ENCODE measurements around the gene ITCH.
"Not testable (repeated sequence)": the region's sequence is repeated elsewhere in the genome, so short reads cannot be mapped to it uniquely, and the experiment has no call there.

Gene ITCH

DNA sequence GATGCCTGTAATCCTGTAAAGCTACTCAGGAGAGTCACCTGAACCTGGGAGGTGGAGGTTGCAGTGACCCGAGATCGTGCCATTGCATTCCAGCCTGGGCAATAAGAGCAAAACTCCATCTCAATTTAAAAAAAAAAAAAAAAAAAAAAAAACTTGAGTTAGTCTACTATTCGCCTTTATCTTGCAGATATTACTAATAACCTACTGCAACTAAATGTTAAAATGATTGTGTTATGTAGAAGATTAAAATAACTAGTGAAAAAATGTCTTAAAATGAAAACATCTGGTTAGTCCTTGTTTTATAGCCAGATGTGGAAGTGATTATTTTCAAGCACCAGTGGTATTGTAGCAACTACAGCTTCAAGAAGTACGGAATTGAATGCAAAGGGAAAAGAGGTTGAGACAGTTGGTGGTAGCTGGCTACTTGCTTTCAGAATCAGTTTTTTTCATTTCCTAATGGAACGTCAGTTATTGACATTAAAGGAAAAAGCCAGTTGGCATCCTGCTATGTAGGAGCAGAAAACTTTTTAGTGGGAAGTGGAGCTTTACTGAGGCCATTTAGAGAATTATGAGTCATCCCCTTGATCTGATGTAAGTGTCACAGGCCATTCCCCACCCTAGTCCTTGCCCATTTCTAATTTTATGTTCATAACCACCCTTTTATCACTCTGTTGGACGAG lies 109.3 kb downstream of the ITCH start:
- no peak for DNase-seq

DNA sequence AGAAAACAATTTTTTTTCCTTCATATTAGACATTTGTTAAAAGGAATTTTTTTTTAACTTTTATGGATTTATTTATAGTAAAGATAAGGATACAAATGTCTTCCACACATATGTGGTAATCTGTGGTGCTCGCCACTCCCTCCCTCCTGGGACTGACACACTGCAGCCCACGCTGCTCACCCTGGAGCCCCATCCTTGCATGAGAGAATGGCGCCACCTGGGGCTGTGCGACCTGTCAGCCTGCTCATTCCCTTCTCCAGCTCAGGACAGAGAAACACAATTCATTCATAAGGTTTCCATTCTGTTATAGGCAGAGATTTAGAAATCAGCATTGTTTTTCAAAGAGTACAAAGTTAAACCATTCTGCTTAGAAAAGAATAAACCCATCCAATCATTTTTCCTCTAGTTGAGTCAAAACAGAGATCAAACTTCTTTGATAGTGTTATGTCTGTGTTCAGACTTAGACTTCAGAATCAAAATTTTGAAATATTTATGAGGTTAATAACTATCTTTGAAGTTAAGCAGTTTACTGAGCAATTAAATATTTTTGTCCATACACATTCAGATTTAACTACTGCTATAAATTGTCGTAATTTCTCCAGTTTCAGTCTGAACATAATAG lies 110.3 kb downstream of the ITCH start:
- peak; percentile 24 for DNase-seq

DNA sequence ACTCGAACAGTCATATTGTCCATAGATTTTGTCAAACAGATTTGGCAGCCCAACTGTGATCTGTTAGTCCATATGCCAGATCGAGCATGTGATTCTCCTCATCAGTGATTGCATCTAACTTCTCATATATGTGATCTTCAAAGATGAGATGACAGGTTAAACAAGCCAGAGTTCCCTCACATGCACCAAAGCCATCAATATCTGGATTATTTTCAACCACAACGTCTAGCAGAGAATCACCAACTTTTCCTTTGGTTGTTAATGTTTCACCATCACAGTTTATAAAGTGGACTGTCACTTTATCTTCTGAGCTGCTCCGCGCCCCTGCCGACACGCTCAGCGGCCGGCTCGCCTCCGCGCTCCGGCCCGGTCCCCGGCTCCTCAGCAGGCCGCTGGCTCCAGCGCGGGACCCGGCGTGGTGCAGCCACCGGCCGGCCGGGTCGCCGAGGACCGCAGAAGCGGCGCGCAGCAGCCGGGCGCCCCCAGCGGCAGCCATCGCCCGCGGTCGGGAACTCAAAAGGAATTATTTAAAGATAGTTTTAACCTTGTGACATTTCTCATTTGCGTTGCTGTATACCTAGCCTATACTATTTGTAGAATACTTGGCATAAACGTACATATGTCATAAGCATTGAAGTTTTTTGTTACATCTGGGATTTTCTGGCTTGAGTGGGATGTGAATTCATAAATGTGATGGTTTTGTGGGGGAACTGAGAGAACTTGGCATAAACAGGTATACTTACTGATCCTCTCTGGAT lies 113.1 kb downstream of the ITCH start:
- DNase-seq = no peak

DNA sequence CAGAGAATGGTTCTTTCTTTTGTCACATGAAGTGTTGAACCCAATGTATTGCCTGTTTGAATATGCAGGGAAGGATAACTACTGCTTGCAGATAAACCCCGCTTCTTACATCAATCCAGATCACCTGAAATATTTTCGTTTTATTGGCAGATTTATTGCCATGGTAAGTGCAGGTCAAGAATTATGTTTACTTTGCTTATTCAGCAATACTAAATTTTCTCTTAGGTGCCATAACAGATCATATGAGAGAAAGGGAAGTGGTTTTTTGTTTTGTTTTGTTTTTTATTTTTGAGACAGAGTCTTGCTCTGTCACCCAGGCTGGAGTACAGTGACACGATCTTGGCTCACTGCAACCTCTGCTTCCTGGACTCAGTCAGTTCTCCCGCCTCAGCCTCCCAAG lies 116.6 kb downstream of the ITCH start:
- no peak for DNase-seq

DNA sequence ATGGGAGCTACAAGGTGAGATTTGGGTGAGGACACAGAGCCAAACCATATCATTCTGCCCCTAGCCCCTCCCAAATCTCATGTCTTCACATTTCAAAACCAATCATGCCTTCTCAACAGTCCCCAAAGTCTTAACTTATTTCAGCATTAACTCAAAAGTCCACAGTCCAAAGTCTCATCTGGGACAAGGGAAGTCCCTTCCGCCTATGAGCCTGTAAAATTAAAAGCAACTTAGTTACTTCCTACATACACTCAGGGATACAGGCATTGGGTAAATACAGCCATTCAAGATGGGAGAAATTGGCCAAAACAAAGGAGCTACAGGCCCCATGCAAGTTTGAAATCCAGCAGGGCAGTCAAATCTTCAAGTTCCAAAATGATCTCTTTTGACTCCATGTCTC lies 119.1 kb downstream of the ITCH start:
- DNase-seq = not testable (repeated sequence)

DNA sequence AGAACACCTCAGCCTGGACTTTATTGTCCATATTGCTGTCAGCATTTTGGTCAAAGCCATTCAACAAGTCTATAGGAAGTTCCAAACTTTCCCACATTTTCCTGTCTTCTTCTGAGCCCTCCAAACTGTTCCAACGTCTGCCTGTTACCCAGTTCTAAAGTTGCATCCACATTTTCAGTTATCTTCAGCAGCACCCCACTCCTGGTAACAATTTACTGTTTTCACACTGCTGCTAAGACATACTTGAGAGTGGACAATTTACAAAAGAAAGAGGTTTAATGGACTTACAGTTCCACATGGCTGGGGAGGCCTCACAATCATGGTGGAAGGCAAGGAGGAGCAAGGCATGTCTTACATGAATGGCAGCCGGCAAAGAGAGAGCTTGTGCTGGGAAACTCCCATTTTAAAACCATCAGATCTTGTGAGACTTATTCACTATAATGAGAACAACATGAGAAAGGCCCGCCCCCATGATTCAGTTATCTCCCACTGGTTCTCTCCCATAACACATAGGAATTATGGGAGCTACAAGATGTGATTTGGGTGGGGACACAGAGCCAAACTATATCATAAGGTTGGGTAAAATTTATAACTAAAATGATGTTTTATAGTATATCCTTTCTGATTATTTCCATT lies 120.6 kb downstream of the ITCH start:
- not testable (repeated sequence) for DNase-seq

DNA sequence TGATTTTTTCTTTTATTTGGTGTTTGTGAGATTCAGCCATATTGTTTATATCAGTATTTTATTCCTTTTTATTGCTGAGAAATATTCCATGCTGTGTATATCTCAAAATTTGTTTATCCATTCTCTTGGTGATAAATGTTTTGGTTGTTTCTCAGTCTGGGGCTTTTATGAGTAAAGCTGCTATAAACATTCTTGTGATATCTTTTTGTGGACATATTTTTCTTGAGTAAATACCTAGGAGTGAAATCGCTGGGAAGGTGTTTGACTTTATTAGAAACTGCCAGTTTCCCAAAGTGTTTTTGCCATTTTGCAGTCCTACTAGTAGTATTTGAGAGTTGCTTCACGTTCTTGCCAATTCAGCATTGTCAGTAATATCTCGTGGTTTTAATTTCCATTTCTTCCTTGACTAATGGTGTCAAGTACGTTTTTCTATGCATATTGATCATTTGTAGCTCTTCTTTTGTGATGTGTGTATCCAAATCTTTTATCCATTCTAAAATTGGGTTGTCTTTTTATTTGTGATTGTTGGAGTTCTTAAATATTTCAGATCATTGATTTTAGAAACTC lies 122.1 kb downstream of the ITCH start:
- no peak for DNase-seq

DNA sequence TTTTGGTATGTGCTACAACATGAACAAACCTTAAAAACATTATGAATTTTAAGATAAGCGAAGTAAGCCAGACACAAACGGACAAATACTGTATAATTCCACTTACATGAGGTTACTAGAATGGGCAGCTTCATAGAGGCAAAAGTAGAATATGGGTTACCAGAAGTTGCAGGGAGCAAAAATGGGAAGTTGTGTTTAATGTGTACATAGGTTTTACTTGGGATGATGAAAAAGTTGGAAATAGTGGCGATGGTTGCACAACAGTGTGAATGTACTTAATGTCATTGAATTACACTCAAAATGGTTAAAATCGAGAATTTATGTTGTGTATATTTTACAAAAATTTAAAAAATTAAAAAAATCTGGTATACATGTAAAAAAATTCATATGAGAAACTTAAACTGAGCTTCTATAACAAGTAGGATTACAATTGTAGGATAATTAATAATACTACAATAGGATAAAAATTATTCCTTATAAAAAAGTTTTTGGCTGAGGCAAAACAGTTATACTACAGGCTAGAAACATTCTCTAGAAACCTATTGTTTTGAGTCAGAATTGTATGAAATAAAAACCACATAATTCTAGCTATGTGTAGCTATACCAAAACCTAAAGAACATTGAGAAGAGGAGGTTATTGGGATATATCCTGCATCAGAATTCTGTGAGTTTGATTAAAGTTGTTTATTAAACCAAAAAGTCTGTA lies 128.3 kb downstream of the ITCH start:
- DNase-seq = no peak

DNA sequence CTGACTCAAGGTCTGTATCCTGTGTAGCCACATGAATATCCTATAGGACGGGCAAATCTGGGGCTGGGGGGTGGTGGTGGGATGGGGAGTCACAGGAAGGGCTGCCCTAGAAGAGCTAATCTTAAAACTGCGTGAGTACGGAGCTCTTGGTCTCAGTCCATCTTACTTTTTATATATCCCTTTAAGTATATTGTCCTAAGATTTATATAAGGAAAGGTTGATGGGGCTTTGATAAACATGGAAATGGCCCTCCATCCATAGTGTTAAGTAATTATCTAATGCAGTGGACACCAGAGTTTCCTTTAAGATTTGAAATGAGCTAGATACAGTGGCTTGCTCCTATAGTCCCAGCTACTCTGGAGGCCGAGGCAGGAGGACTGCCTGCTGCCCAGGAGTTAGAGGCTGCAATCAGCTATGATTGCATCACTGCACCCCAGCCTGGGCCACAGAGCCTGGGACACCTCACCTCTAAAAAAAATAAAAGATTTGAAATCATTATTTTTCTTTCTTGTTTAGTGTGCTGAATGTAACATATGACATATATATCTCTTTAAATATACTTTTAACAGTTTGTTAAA lies 128.9 kb downstream of the ITCH start:
- DNase-seq = no peak

DNA sequence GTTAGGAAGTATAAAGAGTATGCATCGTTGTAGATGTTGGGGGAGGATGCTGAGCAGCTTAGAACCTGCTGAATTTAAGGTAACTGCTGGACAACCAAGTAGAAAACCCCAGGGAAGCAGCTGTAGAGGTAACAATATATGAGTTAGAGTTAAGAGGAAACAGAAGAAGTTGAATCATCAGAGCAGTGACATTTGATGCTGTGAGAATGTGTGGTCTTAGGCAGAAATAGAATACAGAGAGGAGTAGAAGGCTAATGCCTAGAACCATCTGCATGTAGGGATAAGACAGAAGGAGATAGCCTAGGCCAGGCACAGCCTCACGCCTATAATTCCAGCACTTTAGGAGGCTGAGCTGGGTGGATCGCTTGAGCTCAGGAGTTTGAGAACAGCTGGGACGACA lies 130.6 kb downstream of the ITCH start:
- no peak for DNase-seq

DNA sequence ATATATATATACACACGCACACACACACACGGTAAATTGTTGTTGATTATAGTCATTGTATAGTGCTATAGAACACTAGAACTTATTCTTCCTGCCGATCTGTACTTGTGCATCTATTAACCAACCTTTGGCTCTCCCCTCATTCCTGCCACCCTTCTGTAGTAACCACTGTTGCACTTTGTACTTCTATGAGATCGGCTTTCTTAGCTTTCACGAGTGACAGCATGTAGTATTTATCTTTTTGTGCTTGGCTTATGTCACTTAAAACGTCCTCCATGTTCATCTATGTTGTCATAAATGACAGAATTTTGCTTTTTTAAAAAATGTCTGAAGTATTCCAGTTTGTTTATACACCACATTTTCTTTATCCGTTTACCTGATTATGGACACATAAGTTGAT lies 132.2 kb downstream of the ITCH start:
- no peak for DNase-seq

DNA sequence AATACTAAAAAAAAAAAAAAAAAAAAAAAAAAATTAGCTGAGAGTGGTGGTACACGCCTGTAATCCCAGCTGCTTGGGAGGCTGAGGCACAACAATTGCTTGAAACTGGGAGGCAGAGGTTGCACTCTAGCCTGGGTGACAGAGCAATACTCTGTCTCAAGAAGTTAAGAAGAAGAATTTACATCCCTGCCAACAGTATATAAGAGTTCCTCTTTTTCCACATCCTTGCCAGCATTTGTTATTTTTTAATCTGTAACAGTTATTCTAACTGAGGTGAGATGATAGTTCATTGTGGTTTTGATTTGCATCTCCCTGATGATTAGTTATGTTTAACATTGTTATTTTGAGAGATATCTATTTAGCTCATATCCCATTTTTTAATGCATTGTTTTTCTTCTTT lies 132.8 kb downstream of the ITCH start:
- DNase-seq = no peak

DNA sequence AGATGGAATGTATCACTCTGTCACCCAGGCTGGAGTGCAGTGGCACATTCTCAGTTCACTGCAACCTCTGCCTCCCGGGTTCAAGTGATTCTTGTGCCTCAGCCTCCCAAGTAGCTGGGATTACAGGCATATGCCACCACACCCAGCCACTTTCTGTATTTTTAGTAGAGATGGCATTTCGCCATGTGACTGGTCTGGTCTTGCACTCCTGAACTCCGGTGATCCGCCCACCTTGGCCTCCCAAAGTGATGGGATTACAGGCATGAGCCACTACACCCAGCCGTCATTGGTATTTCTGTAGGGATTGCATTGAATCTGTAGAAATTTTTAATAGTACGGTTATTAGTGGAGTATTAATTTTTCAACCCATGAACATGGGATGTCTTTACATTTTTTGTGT lies 134.5 kb downstream of the ITCH start:
- DNase-seq = not testable (repeated sequence)

DNA sequence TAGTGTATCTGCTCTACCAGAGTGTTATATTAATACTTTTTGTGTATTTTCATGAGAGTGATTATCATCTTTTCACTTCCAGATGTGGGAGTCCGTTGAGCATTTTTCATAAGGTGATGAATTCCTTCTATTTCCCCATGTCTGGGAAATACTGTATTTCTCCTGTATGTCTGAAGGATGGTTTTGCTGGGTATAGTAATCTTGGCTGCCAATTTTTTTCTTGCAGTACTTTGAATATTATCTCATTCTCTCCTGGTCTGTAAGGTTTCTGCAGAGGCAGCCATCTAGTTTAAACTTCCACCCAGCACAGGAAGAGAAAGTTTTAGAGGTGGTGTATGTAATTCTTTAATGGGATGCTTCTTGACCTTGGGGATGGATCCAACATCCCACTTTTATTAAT lies 137.8 kb downstream of the ITCH start:
- DNase-seq = no peak

DNA sequence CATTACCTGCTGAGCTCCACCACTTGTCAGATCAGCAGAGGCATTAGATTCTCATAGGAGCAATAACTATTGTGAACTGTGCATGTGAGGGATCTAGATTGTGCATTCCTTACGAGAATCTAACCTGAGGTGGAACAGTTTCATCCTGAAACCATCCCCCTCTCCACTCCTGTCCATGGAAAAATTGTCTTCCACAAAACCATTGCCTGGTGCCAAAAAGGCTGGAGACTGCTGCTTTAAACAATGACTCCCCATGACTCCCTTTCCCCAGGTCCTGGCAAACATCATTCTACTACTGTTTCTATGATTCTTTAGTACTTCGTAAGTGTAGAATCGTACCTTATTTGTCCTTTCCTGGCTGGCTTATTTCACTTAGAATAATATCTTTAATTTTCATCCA lies 143.4 kb downstream of the ITCH start:
- peak; percentile 48 for DNase-seq

DNA sequence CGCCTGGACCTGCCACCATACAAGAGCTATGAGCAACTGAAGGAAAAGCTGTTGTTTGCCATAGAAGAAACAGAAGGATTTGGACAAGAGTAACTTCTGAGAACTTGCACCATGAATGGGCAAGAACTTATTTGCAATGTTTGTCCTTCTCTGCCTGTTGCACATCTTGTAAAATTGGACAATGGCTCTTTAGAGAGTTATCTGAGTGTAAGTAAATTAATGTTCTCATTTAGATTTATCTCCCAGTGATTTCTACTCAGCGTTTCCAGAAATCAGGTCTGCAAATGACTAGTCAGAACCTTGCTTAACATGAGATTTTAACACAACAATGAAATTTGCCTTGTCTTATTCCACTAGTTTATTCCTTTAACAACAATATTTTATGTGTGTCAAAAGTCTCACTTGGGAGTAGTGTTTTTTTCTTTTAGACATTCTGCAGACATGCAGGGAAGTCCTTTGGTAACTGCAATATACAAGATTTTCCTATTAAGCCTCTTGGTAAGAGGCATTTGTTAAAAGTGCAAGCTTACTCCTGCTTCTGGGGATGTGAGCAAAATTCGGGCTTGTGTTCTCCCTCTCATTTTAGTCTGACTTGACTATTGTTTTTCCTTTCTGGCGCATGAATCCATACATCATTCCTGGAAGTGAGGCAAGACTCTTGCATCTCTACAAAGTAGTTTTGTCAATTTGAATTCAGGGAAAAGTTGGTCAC lies 144.8 kb downstream of the ITCH start:
- DNase-seq = no peak

DNA sequence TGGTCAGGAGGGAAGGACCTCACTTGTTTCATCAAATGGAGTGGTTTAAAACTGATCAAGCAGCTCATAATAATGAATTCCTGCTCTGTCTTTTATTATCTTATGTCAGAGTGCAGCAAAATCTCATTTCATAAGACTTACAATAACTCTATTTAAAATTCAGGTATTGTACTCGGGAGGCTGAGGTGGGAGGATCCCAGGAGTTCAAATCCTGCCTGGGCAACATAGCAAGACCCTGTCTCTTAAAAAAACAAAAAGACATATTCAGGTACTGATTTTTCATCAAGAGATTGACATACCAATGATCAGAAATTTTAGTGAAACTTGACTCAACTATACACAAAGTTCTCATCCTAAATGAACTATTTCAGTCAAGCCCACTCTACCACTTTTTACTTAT lies 147.5 kb downstream of the ITCH start:
- DNase-seq = no peak

DNA sequence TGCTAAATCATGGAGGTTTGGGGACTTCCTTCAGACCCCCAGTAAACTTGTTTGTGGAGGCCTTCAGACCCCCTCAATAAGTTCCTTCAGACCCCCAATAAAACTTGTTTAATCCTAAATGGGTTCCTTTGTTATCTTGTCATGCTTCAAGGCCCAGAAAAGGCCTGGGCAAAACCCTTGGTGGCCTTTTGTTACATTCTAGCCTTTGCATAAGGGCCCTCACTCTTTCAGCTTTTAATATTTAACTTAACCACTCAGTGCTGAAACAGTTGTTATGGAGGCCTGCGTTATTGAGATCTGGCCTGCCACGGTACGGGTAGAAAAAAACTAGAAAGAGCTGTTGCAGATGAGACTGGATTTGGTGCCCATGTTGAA lies 148.8 kb downstream of the ITCH start:
- DNase-seq = no peak

DNA sequence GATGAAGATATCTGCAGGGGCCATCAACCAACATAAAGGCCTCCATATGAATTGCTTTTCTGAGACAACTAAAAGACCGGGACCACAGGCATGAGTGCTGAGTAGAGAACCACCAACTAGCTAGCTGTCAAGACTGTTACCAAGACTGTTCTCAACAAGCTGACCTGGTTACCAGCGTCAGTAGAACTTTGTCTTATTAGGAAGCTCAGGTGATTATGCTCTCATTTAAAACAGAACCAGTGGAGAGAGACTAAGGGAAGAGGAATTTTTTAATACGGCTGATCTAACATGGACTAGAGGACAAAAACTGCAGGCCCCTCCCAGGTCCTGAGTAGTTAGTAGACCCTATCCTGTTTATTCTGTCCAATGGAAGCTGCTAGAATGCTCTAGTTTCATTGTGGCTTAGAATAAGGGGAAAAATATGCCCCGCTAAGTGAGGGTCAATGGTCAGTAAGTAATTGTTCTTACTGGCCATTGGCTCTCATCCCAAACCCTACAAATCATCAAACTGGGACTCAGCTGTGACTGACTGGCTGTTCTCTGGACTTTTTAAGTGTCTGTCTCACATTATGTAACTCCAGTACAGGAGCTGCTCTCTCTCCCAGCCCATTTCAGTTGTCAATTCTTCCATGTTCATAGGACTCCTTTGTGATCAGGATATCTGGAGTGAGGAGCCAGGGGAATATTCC lies 149.3 kb downstream of the ITCH start:
- DNase-seq = no peak

DNA sequence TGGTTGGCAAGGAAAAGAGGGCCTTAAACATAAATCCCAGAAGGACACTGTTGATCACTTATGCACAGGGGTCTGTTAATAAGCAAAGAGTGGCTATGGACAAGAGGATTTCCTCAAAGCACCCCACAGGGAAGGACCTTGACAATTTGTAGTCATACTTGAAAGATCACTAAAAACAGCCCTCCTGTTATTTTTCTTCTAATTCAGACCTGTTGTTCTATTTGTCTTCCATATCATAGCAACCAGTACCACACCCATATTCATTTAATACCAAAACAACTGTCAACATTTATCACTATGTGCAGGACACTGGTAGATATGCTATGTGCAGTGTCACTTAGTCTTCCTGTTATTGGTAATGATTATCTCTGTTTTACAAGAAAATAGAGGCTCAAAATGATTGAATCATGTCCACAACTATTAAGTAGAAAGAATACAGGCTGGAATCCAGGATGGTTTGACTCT lies 149.9 kb downstream of the ITCH start:
- DNase-seq = no peak

DNA sequence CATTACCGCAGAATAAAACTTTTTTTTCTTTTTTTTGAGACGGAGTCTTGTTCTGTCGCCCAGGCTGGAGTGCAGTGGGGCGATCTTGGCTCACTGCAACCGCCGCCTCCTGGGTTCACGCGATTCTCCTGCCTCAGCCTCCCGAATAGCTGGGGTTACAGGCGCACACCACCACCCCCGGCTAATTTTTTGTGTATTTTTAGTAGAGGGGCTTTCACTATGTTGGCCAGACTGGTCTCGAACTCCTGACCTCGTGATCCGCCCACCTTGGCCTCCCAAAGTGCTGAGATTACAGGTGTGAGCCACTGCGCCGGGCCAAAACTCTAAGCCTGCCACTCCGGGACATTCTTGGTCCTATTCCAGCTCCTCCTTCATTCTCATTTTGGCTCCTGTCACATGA lies 151.0 kb downstream of the ITCH start:
- not testable (repeated sequence) for DNase-seq

All from NCI-H146 (cell line).